ENCODE measurements around the gene PACS2.
"Not testable (repeated sequence)": the region's sequence is repeated elsewhere in the genome, so short reads cannot be mapped to it uniquely, and the experiment has no call there.

PACS2 gene

DNA sequence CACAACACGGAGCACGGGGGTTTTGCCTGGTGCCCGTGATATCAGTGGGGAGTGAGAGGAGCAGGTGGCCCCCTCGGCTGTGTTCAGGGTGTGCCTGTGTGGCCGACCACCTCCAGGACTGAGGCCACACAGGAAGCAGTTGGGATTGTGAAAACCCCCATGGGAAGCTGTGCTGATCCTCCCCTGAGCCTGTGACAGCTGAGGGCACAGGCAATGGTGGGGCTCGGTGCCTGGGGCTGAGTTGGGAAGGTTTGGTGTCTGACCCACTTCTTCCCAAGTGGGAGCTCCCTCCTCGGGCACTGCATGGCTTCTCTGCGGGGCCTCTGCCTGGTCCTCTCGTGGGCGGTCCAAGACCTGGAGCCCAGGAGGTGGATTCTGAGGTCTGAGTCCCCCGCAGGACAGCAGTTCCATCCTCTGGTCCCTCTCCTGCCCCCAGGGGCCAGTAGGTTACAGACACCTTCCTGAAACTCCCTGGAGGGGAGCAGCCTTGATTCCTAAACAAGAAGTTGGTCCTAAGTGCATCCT, 17.9 kb downstream of the PACS2 start:
- DNase-seq (ENCODE audit: low read depth), result no peak

DNA sequence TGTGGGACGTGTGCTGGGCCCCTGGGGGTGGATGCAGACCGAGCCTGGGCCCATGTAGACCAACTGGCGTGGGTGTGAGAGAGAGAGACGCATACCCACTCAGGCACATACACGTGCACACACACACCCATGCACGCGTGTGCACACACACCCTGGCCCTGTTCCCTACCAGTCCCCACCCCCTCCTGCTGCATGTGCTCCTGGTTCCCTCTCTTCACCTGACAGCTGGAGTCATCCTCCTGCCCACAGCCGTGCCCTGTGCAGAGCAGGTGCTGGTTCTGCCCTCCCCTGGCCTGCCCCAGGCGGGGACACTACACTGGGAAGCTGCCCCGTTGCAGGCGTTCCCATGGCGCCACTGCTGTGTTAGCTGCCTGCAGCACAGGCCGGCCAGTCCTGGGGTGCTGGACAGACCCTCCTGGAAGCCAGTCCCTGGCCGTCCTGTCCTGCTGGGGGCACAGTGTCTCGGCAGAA, 18.5 kb downstream of the PACS2 start:
- no peak for DNase-seq (ENCODE audit: low read depth)

DNA sequence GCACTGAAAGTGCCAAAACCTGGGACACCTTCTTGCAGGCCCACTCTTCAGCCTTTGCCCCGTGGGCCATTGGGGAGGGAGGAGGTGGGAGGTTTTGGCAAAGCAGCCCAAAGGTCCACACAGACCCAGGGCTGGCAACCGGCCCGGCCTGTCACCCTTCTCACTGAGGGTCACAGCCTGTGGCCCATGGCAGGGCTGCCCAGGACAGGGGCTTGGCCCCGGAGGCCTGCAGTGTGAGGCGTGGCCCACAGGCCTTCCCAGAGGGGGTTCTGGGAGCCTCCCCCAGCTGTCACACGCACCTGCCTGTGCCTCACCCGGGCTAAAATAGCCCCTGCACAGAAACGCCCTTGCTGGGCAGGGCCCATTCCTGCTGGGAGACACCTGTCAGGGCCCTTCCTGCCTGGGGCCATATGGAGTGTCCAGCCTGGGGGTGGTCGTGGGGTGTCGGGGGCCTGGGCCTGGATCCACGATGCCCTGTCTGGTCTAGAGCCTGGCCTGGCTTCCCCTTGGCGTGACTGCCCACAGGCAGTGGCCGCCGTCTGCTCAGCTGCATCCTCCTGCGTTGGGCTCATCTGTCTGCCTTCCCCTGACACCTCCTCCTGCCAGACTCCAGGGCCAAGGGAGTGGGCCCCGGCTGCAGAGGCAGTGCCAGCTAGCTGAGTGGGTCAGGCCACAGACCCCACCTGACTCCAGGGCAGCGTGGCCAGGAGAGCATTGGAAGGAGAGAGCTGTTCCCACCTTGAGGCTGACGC, 19.2 kb downstream of the PACS2 start:
- DNase-seq (ENCODE audit: low read depth), result no peak

DNA sequence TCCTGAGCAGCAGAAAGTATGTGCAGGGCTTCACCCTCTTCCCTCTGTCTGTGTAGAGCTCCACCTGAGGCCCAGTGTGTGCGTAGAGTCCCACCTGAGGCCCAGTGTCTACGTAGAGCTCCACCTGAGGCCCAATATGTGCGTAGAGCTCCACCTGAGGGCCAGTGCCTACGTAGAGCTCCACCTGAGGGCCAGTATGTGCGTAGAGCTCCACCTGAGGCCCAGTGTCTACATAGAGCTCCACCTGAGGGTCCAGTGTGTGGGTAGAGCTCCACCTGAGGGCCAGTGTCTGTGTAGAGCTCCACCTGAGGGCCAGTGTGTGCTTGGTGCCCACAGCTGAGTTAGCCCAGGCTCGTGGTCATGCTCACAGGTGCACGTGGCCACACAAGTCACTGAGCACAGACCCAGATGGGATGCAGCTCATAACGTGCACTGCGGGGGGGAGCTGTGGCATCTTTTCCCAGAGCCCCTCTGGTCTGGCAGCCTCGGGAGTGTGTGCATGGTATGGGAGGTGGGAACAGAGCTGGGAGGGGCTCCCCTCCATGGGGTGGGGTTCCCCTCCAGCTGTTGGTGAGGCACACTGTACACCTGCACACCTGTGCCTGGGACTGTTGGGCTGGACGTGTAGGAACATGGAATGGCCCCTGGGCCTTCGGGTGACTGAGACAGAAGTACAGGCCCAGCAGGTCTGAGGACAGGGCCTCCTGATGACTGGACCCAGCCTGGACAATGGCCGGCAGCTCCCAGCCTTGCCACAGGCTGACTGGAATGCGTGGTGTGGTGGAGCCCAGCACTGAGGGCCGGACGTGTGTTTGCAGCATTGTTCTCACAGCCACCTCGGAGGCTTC, 20.1 kb downstream of the PACS2 start:
- no peak for DNase-seq (ENCODE audit: low read depth)

DNA sequence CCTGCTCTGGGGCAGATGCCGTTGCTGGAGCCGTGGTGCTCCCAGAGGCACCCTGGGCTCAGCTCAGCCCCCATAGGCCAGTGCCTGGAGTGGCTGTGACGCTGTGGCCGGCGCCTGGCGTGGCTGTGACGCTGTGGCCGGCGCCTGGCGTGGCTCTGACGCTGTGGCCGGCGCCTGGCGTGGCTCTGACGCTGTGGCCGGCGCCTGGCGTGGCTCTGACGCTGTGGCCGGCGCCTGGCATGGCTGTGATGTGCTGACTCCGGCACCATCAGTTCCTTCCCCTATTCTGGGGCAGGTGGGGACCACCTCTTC, 20.6 kb downstream of the PACS2 start:
- DNase-seq (ENCODE audit: low read depth), result not testable (repeated sequence)

DNA sequence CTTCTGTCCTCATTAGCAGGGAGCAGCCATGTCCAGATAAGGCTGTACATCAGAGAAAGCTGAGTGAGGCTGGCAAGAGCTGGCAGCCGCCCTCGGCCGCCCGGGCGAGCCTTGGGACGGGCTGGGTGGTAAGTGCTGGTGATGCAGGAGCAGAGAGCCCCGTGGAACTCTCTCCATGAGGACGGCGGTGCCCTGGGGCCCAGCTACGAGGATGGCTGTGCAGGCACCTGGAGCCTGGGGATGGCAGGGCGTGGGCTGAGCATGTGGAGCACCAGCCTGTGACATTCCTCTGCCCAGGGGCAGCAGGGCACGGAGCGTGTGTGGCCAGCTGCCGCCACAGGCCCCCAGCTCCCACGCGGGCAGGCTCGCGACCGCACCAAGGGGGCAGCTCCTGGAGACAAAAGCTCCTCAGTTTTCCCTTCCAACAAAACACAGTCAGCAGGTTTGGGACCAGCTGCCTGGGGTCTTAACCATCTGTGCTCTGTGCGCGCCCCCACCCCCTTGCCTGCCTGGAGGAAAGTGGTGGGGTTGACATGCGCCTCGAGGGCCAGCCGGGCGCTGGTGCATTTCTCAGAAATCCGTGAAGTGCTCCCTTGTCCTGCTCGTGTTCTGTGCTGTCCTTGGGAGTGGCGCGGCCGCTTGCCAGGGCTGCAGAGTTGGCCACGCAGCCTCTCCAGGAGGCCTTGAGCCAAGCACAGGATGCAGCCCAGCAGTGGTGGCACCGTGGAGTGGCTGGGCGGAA, 21.4 kb downstream of the PACS2 start:
- no peak for DNase-seq (ENCODE audit: low read depth)

DNA sequence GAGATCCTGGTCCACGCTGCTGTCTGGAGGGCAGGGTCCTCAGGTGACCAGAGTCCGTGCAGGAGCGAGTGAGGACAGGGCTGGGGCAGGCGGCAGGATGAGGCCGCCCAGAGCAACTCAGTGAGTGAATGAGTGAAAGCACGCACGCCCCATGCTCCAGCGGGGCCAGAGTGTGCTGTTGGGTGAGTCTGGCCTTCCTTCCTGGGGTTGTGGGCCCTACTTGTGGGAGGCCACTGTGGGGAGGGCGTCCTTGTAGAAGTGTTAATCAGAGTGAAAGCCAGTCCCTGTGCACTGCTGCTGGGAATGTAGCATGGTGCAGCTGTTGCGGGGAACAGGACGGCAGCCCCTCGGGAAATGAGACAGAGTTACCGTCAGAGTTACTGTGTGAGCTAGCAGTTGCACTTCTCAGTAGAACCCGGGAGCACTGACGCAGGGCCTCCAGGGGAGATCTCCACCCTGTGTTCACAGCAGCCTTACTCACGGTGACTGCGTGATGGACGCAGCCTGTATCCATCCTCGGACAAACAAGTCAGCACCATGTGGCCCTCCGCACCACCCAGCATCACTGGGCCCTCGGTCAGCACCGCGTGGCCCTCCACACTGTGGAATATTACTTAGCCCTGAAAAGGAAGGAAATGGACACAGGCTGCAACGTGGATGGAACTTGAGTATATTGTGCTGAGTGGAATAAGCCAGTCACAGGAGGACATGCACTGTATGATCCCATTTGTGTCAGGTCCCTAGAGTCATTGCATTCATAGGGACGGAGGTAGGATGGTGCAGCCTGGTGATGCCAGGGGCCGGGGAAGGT, 22.1 kb downstream of the PACS2 start:
- no peak for DNase-seq (ENCODE audit: low read depth)

DNA sequence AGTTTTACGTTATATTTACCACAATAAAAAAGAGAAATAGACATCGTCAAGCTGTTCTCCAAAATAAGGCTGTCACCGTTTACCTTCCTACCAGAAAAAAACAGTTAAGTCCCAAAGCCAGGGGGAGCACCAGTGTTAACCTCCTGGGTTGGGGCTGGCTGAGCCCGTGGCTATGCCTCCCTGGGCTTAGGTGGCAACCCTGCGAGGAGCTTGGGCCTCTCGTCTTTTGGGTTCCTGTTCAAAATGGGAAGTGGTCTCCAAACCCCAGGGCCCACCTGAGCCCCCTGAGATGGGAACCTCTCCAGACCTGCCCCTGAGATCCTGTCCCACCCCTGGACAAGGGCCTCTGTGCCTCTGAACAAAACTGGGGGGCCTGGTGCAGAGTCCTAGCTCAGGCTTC, 22.9 kb downstream of the PACS2 start:
- DNase-seq (ENCODE audit: low read depth), result no peak

DNA sequence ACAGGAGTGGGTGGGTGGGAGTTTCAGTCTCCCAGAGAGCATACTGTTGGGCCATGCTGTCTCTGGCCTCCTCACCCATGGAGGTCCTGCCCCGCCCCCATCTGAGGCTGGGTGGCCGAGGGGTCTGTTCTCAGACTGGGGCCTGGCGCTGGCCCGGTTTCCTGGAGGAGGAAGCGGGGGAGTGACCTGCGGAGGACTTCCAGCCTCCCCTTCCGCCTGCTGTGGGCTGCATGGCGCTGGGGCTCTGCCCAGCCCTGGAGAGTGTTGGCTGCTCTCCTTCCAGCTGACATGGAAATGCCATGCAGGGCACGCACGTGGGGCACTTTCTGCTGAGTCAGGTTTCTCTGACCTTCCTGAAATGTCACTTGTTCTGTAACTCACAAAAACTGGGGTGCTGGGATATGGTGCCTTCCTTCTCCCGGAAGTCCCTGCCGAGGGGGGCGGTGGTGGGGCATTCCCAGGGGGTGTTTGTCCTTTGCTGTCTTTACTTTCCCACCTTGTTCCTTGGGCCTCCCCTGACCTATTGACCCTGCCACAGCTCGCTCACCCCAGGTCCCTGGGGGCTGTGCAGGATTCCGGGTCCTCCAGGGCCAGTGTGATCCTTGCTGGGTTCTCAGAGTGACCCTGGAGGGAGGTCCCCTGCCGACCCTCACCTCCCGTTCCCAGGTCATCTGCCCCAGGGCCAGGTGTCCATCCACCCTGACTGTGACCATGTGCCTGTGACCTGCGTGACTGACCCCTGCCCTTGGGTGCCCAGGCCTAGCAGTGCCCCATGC, 23.6 kb downstream of the PACS2 start:
- no peak for DNase-seq (ENCODE audit: low read depth)

DNA sequence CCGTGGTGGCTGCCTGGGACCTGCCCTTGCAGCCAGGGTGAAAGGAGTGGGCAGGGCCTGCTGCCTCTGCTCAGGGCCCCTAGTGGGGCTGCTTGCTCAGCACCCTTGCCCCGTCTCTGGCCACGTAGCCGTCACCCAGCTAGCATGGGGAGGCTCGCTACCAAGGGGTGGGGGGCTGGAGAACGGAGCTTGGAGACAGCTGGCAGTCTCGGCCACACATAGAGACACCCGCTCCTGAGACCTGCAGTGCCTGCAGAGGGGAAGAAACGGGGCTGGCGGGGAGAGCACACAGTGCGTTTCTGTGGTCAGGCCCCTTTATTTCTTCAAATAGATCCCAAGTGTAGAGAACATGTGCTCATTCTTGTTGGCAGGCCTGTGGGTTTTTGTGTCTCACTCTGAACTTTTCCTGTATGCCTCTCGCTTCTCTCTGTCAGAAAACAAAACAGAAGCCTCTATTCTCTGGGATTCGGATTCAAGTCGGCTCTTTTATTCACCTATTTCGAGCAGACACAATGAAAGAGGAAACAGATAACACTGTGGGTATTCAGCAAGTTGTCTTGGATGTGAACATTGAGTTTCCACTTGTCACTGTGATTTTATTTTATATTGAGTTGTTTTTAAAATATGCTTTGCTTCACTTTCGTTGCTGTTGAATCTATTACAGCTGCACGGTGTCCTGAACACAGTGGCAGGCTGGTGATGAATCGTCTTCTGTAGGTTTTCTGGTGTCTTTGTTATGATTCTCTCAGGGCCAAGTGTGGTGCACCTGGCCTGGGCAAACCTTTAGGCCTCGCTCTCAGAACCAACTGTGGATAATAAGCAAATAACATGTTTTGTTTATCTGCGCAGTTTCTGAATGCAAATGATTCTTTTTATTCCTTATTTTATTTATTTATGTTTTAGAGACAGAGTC, 26.5 kb downstream of the PACS2 start:
- DNase-seq (ENCODE audit: low read depth), result no peak

DNA sequence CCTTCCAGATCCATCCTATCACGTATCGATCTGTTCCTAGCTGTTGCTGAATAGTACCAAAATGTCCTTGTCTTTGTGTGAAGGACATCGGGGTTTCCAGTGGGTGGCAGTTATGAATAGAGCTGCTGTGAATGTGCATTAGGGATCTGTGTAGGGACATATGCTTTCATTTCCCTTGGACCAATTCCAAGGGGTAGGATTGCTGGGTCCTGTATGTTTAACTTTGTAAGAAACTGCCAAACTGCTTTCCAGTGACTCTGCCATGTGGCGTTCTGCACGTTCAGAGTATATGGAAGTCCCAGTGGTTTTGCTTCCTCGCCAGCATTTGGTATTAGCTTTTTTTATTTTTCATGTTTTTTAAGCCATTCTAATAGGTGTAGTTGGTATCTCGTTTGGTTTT, 28.6 kb downstream of the PACS2 start:
- no peak for DNase-seq (ENCODE audit: low read depth)

DNA sequence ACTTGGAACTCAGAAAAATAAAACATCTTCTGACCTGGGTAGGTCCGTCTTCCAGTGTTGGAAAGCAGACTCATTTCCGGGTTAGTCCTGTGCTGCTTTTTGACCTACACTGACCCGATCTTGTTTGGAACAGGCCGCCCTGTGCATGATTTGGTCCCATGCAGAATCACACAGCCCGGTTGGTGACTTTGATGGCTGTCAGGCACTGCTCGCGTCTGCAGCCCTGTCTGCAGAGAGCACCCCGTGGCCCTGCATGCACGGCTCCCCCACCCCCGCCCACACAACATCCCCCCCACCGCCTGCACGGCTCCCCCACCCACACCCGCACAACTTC, 31.6 kb downstream of the PACS2 start:
- no peak for DNase-seq (ENCODE audit: low read depth)

DNA sequence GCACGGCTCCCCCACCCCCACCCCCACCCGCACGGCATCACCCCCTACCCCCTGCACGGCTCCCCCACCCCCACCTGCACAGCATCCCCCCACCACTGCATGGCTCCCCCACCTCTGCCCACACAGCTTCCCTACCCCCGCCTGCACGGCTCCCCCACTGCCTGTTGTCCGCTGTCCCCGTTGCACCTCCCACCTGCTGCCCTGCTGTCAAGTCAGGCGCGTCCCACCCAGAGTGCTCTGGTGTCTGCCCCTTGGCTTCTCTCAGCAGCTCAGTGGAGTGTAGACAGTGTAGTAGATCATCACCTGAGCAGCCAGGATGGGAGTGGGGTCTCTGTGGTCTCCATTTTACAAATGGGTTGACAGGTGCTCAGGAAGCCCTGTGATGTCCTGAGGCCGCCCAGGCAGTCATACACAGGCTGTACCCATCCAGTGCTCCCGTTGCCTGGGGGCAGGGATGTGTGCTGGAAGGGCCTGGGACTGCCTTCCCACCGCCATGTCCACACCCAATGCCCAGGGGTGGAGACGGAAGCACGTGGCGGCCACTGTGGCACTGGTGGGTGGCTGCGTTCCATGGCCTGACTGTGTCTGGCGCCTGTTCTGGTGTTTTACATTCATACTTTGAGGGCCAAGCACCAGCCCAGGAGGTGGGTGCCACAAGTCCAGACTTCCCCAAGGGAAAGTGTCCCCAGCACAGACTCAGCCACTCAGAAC, 32.5 kb downstream of the PACS2 start:
- DNase-seq (ENCODE audit: low read depth), result no peak

DNA sequence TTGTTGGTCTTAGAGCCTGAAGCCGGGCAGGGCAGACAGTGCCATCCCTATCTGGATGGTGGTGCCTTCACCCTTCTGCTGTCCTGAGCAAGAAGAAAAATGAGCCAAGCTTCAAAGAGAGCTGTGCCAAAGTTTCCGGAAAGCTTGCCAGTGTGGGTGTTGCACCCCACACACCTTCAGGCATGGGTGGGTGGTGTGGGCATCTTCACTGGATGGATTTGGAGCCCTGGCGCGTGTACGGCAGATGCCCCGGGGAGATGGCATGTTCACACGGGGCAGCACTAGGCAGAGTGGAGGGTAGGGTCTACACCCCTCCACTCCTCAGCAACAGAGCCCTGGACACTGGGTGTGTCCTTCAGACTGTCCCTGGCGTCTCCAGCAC, 33.0 kb downstream of the PACS2 start:
- DNase-seq (ENCODE audit: low read depth), result no peak

DNA sequence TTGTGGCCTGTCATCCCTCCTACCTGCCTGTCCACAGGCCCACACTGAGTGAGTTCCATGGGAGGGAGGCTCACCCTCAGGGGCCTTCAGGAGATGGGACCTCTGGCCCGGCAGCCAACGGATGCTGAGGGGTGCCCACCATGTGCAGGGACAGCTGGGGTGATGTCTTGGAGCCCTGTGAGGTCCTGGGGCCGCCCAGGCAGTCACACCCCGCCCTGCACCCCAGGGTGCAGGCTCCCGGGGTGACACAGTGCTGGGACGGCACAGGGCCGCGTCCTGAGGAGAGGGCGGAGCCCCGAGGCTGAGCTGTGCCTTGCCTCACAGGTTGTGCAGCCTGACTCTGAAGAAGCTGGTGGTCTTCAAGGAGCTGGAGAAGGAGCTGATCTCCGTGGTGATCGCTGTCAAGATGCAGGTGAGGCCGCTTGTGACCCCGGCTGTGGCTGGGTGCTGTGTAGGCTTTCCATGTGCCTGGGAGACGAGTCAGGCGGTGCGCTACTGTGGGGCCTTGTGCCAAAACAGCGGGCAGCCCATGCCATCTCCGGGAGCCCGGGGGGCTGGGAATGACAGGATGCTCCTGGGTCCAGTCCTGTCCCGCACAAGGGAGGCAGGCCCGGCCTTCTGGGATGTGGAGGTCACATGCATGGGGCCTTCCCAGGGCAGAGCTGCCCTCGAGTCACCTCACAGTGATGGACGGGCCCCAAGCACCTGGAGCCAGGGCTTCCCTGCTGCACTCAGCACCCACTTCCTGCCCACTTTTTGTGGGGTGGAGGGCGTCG, 33.8 kb downstream of the PACS2 start:
- DNase-seq (ENCODE audit: low read depth), result no peak

DNA sequence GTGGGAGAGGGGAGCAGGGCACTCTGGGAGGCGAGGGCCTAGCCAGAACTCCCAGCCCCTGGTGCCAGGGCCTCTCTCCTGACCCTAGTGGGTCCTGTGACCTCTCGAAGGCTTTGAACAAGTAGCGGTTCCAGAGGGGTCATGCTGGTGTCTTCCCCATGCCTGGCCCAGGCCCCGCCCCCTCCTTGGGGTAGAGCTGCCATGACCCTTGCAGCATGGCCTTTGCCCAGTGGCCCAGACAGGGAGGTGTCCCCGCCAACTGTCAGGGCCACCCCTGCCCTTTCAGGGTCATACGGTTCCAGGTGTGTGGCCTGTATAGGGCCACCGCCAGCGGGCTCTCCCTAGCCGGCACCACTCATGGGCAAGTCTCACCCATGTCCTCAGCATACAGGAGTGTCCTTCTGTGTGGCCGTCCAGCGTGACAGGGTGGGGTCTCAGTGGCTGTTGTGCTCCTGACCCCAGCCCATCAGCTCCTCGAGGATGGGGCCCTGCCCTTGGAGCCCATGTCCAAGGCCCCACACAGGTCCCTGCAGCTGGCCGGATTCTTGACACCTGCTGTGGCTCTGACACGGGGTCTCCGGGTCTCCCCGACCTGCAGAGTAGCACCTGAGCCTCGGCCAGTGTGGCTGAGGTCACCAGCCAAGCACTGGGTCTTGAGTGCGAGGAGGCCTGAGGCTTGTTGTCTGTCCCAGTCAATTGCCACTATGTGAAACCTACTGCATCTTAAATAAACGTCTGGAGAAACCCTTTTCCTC, 34.6 kb downstream of the PACS2 start:
- DNase-seq (ENCODE audit: low read depth), result no peak

DNA sequence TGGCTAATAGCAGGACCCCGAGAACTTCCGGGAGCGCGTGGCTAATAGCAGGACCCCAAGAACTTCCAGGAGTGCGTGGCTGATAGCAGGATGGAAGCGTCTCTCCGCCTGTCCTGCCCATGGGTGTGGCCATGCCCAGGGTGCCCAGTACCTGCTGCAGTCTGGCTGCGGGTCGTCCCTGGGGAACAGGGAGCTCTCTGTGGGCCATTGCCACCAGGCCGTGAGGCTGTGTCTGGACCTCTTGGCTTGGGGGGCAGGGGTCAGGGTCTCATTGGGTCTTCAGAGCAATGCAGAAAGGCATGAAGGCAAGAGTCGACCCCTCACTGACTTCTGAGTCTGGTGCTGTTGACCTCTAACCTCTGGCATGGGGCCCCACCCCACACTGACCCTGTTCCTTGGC, 35.4 kb downstream of the PACS2 start:
- DNase-seq (ENCODE audit: low read depth), result no peak

All from stimulated activated CD8-positive, alpha-beta memory T cell treated with anti-CD3 and anti-CD28 coated beads, Interleukin-15, amount 100 ng/mL, for 24 hours (primary cell).